Kidney epithelial cell (primary cell): ENCODE results near the gene ALDH3B1. TPM values are rescaled to one million over a fixed set of nuclear protein-coding genes. Genes with fewer than 3 reads are reported as not detected.
A peak's percentile ranks its signal among the peaks of the same experiment; 100 is the strongest.

Experiments used
- DNase-seq: peaks from one replicate; pipeline ENCODE4 v3.0.0-alpha.2; 2010; ENCODE audit warnings: low read depth
- H3K27me3 ChIP-seq: 2 replicates; pipeline ENCODE4 v1.6.0; 2011; ENCODE audit warnings: low read length; ENCODE audit not compliant: control insufficient read depth, insufficient read depth
- H3K36me3 ChIP-seq: 2 replicates; pipeline ENCODE4 v1.5.1; 2011; ENCODE audit warnings: low read length; ENCODE audit not compliant: control insufficient read depth, insufficient read depth
- H3K4me3 ChIP-seq: 2 replicates; pipeline ENCODE4 v1.5.1; 2011; ENCODE audit warnings: low read depth, mild to moderate bottlenecking, control low read depth, low read length
- CTCF ChIP-seq: IDR thresholded peaks from 2 replicates; pipeline ENCODE4 v1.5.1; 2011; ENCODE audit warnings: mild to moderate bottlenecking, moderate library complexity, low read length, control low read depth, inconsistent platforms; ENCODE audit not compliant: insufficient read depth, poor library complexity, severe bottlenecking
- total RNA-seq: library from RNA; depleted of rRNA; stranded (reverse); fragments of >200 nt; gene quantifications from 2 replicates; pipeline ENCODE4 v1.2.3, GENCODE V29; 2015

The ALDH3B1 gene
- total RNA-seq, 1 donor from 2014 or later: 2.6 TPM

GRCh38 chr11:68037411-68038225 is 27.5 kb downstream of the ALDH3B1 start:
- Histone ChIP-seq H3K4me3 (no peak overlapping the region), H3K27me3 (no peaks in the 10 kb centered on the region), H3K36me3 (peaks cover 1% of the 10 kb centered on the region)
- no peak for TF ChIP-seq CTCF
- no peak for DNase-seq

GRCh38 chr11:68038226-68038717 is 28.1 kb downstream of the ALDH3B1 start:
- Histone ChIP-seq H3K27me3 (no peaks in the 10 kb centered on the region), H3K4me3 (peak overlapping the region; percentile 68), H3K36me3 (peaks cover 1% of the 10 kb centered on the region)
- no peak for DNase-seq
- TF ChIP-seq CTCF: no peak

GRCh38 chr11:68038718-68039525 is 28.8 kb downstream of the ALDH3B1 start, which contains the start of gene TCIRG1:
Gene TCIRG1, plus strand, starts transcription at chr11:68039025. Its CDS starts 2,247 bp downstream, at chr11:68041272.
- Histone ChIP-seq H3K36me3 (peaks cover 1% of the 10 kb centered on the region), H3K27me3 (no peaks in the 10 kb centered on the region), H3K4me3 (peak within 1 kb of the TSS; percentile 68)
- no peak for DNase-seq
- no peak for TF ChIP-seq CTCF

- Histone ChIP-seq H3K36me3 (no peaks in the 10 kb centered on the region), H3K4me3 (peak overlapping the region; percentile 68), H3K27me3 (no peaks in the 10 kb centered on the region)
- no peak for TF ChIP-seq CTCF
- no peak for DNase-seq
These were observed 29.5 kb downstream of the ALDH3B1 start for GRCh38 chr11:68039526-68040086.

GRCh38 chr11:68040101-68040956 is 30.2 kb downstream of the ALDH3B1 start:
- H3K36me3 ChIP-seq: no peaks in the 10 kb centered on the region

More at GRCh38 chr11:68040101-68040956, 30.2 kb downstream of the ALDH3B1 start:
- TF ChIP-seq CTCF: no peak
- Histone ChIP-seq H3K27me3 (no peaks in the 10 kb centered on the region), H3K4me3 (peak overlapping the region; percentile 37)
- no peak for DNase-seq
